CD4-positive, CD25-positive, alpha-beta regulatory T cell (primary cell): ENCODE results near the gene TRIO. TPM values are rescaled to one million over a fixed set of nuclear protein-coding genes. Genes with fewer than 3 reads are reported as not detected.
A peak's percentile ranks its signal among the peaks of the same experiment; 100 is the strongest.

Experiments used
- ATAC-seq, 2 donors: fragments of 150-1000 bp; cut with Tn5 transposase; one replicate each; pipeline ENCODE4 v1.10.0; 2021; ENCODE audit warnings: low read depth in 2 of 2, moderate number of reproducible peaks in 2 of 2, moderate library complexity in 1 of 2
- DNase-seq, 3 donors: peaks; one replicate each; pipeline versions ENCODE4 v3.0.0 to v3.0.0-alpha.2; 2012 to 2022; ENCODE audit warnings: mixed read lengths in 1 of 3
- H3K27ac ChIP-seq: one replicate; pipeline ENCODE4 v1.7.0; 2013; ENCODE audit warnings: mild to moderate bottlenecking, low read length; ENCODE audit not compliant: insufficient read depth, poor library complexity, severe bottlenecking
- H3K27me3 ChIP-seq: one replicate; pipeline ENCODE4 v1.7.0; 2013; ENCODE audit warnings: low read length; ENCODE audit not compliant: control insufficient read depth, insufficient read depth
- H3K36me3 ChIP-seq: one replicate; pipeline ENCODE4 v1.7.0; 2013; ENCODE audit warnings: mild to moderate bottlenecking, low read length, moderate library complexity; ENCODE audit not compliant: control insufficient read depth, insufficient read depth
- H3K4me1 ChIP-seq: 2 replicates; pipeline ENCODE4 v1.7.0; 2013; ENCODE audit warnings: mild to moderate bottlenecking, low read length; ENCODE audit not compliant: insufficient read depth, control insufficient read depth, poor library complexity, severe bottlenecking
- H3K4me3 ChIP-seq: one replicate; pipeline ENCODE4 v1.7.0; 2013; ENCODE audit warnings: low read depth, mild to moderate bottlenecking, low read length, moderate library complexity
- H3K9me3 ChIP-seq, 2 experiments: 1 replicate in 1 of 2; 2 replicates in 1 of 2; pipeline ENCODE4 v1.7.0; 2013; ENCODE audit warnings: low read length in 2 of 2, mild to moderate bottlenecking in 1 of 2, moderate library complexity in 1 of 2; ENCODE audit not compliant: control insufficient read depth in 2 of 2
- H3K27ac Mint-ChIP-seq, 3 donors: one replicate each; pipeline ENCODE4 v1.8.0; 2020 to 2022; ENCODE audit warnings: mild to moderate bottlenecking in 3 of 3, mixed read lengths in 3 of 3, moderate library complexity in 2 of 3
- H3K27me3 Mint-ChIP-seq: one replicate; pipeline ENCODE4 v1.8.0; 2022; ENCODE audit warnings: mild to moderate bottlenecking, mixed read lengths
- H3K36me3 Mint-ChIP-seq: one replicate; pipeline ENCODE4 v1.8.0; 2020; ENCODE audit warnings: mixed read lengths
- H3K4me1 Mint-ChIP-seq, 4 donors: one replicate each; pipeline ENCODE4 v1.8.0; 2020 to 2022; ENCODE audit warnings: mixed read lengths in 4 of 4, mild to moderate bottlenecking in 1 of 4
- H3K4me3 Mint-ChIP-seq, 4 donors: one replicate each; pipeline ENCODE4 v1.8.0; 2020 to 2022; ENCODE audit warnings: mild to moderate bottlenecking in 4 of 4, mixed read lengths in 4 of 4, moderate library complexity in 3 of 4
- H3K9me3 Mint-ChIP-seq, 7 donors: one replicate each; pipeline ENCODE4 v1.8.0; 2020 to 2022; ENCODE audit warnings: mixed read lengths in 7 of 7, mild to moderate bottlenecking in 3 of 7, moderate library complexity in 2 of 7
- polyA plus RNA-seq, 4 donors: library from polyadenylated mRNA; unstranded; fragments of 300-500 nt; fragmentation: Illumina TruSeq; gene quantifications; one replicate each; pipeline ENCODE4 v1.2.3, GENCODE V29; 2021
- total RNA-seq: library from RNA; stranded (reverse); gene quantifications from one replicate; pipeline ENCODE4 v1.2.3, GENCODE V29; 2022

Gene TRIO
- total and polyA plus RNA-seq, 5 donors from 2014 or later = 1.2 to 7.6 (median 1.8) TPM

GRCh38 chr5:14357851-14358250, 214.7 kb downstream of the TRIO start:
- no peak for DNase-seq
- peaks cover 0 to 6% (median 2%) of the 10 kb centered on the region in 4 donors for H3K4me1 Mint-ChIP-seq
- no peaks in the 10 kb centered on the region for H3K9me3 Mint-ChIP-seq
- Histone ChIP-seq H3K36me3 (no peaks in the 10 kb centered on the region), H3K4me1 (no peaks in the 10 kb centered on the region), H3K4me3 (no peak overlapping the region), H3K9me3 (no peaks in the 10 kb centered on the region), H3K27ac (no peak overlapping the region), H3K27me3 (no peaks in the 10 kb centered on the region)
- ATAC-seq = no peak
- H3K36me3 Mint-ChIP-seq = no peaks in the 10 kb centered on the region
- no peak overlapping the region for H3K27ac Mint-ChIP-seq
- H3K4me3 Mint-ChIP-seq = no peak overlapping the region
- H3K27me3 Mint-ChIP-seq = peaks cover 13% of the 10 kb centered on the region

DNA sequence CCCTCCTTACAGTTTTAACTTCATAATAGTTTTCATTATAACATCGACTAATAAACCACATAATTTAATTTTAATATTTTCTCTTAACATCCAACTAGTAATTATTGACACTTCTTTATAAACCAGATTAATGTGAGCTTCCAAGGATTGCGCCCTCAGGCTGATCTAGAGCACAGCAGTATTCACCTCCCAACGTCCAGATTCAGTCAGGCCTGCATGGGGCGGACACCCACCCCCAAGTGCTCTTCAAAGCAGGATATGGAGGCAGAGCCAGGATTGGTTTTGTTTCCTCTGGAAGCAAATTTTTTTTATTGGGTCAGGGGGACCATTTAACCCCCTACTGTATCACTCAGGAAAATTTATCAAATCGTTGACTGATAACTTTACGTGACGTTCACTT, 215.4 kb downstream of the TRIO start:
- no peaks in the 10 kb centered on the region for H3K9me3 Mint-ChIP-seq
- H3K27me3 ChIP-seq = no peaks in the 10 kb centered on the region

GRCh38 chr5:14359069-14360043, 216.2 kb downstream of the TRIO start:
- H3K4me3 ChIP-seq = no peak overlapping the region
- ATAC-seq (no peak), DNase-seq (no peak)

More for the DNA sequence above, 215.4 kb downstream of the TRIO start:
- Histone ChIP-seq H3K4me1 (no peaks in the 10 kb centered on the region), H3K27ac (no peak overlapping the region), H3K36me3 (no peaks in the 10 kb centered on the region), H3K4me3 (no peak overlapping the region), H3K9me3 (no peaks in the 10 kb centered on the region)
- Mint-ChIP-seq H3K27ac (peak overlapping the region in 1 of 3 donors; percentile 79), H3K4me3 (no peak overlapping the region), H3K36me3 (no peaks in the 10 kb centered on the region), H3K4me1 (peaks cover 0 to 6% (median 2%) of the 10 kb centered on the region in 4 donors), H3K27me3 (peaks cover 13% of the 10 kb centered on the region)
- no peak for ATAC-seq
- DNase-seq = no peak

DNA sequence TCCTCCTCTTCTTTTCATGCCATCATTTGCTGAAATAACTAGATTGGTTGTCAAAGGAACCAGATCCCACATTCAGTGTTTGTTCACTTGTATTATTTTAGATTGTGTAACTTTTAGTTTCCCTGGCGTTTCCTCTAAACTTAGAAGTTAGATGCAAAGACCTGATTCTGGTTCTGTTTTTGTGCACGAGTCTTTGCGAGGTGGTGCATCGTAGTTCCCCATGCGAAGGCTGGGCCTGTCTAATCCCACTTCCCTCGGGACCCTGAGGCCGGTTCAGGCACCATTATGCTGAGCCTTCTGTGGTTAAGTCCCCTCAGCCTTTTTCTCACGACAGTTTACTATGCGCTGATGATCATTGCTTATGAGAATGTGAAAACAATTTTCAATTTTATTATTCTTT, 219.3 kb downstream of the TRIO start:
- Mint-ChIP-seq H3K36me3 (no peaks in the 10 kb centered on the region), H3K27ac (no peak overlapping the region), H3K4me3 (no peak overlapping the region), H3K27me3 (peaks cover 4% of the 10 kb centered on the region), H3K4me1 (peaks cover 22 to 33% (median 28%) of the 10 kb centered on the region in 4 donors), H3K9me3 (no peaks in the 10 kb centered on the region)
- ATAC-seq = no peak
- no peak overlapping the region for H3K4me3 ChIP-seq
- H3K4me1 ChIP-seq = peaks cover 28% of the 10 kb centered on the region
- H3K36me3 ChIP-seq = no peaks in the 10 kb centered on the region
- H3K27me3 ChIP-seq = no peaks in the 10 kb centered on the region
- no peak for DNase-seq
- H3K9me3 ChIP-seq = no peaks in the 10 kb centered on the region
- H3K27ac ChIP-seq = no peak overlapping the region

More at GRCh38 chr5:14359069-14360043, 216.2 kb downstream of the TRIO start:
- no peak overlapping the region for H3K27ac Mint-ChIP-seq
- Histone ChIP-seq H3K27ac (no peak overlapping the region), H3K36me3 (no peaks in the 10 kb centered on the region), H3K4me1 (peaks cover 3% of the 10 kb centered on the region), H3K9me3 (no peaks in the 10 kb centered on the region), H3K27me3 (no peaks in the 10 kb centered on the region)
- peaks cover 2 to 8% (median 5%) of the 10 kb centered on the region in 4 donors for H3K4me1 Mint-ChIP-seq
- H3K4me3 Mint-ChIP-seq = no peak overlapping the region
- H3K27me3 Mint-ChIP-seq = peaks cover 12% of the 10 kb centered on the region
- no peaks in the 10 kb centered on the region for H3K9me3 Mint-ChIP-seq
- no peaks in the 10 kb centered on the region for H3K36me3 Mint-ChIP-seq

DNA sequence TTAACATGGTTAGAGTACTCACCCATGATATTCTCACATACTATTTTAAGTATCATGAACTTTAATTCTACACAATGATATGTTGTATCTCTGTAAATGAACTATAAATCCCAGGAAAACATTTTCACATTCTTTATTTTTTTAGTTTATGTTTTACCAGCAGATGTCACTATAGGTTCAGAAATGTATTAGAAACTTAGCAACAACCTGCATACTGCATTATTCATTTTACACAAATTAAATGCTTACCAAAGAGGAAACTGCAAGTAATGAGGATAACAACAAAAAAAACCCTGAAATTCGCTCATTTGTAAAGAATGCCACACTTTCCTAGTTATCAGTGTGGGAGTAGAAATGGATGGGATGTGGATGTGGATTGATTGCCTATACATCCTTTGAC, 221.0 kb downstream of the TRIO start:
- no peaks in the 10 kb centered on the region for H3K9me3 Mint-ChIP-seq
- H3K27ac Mint-ChIP-seq = peak overlapping the region in 1 of 3 donors; percentile 58
- H3K4me3 ChIP-seq = no peak overlapping the region
- peaks cover 4% of the 10 kb centered on the region for H3K27me3 Mint-ChIP-seq
- no peak for ATAC-seq
- no peaks in the 10 kb centered on the region for H3K36me3 Mint-ChIP-seq
- peak overlapping the region in 1 of 4 donors; percentile 24 for H3K4me3 Mint-ChIP-seq
- no peaks in the 10 kb centered on the region for H3K9me3 ChIP-seq
- H3K27me3 ChIP-seq = no peaks in the 10 kb centered on the region
- peaks cover 26 to 40% (median 31%) of the 10 kb centered on the region in 4 donors for H3K4me1 Mint-ChIP-seq
- peak in 2 of 3 donors; percentile 51 to 60 for DNase-seq
- H3K27ac ChIP-seq = no peak overlapping the region
- H3K4me1 ChIP-seq = peaks cover 28% of the 10 kb centered on the region
- no peaks in the 10 kb centered on the region for H3K36me3 ChIP-seq

GRCh38 chr5:14364576-14365472, 221.7 kb downstream of the TRIO start:
- peaks cover 28% of the 10 kb centered on the region for H3K4me1 ChIP-seq
- peak overlapping the region; percentile 34 to 79 (median 58) for H3K27ac Mint-ChIP-seq
- H3K4me1 Mint-ChIP-seq = peaks cover 26 to 40% (median 31%) of the 10 kb centered on the region in 4 donors
- H3K27ac ChIP-seq = no peak overlapping the region
- H3K9me3 ChIP-seq = no peaks in the 10 kb centered on the region
- ATAC-seq (no peak), DNase-seq (peak in 1 of 3 donors; percentile 22)
- peak overlapping the region in 2 of 4 donors; percentile 1 to 75 for H3K4me3 Mint-ChIP-seq
- no peaks in the 10 kb centered on the region for H3K9me3 Mint-ChIP-seq
- H3K36me3 ChIP-seq = no peaks in the 10 kb centered on the region
- H3K27me3 ChIP-seq = no peaks in the 10 kb centered on the region
- H3K36me3 Mint-ChIP-seq = no peaks in the 10 kb centered on the region
- H3K4me3 ChIP-seq = no peak overlapping the region
- H3K27me3 Mint-ChIP-seq = peaks cover 4% of the 10 kb centered on the region

GRCh38 chr5:14365831-14366430, 222.8 kb downstream of the TRIO start:
- ATAC-seq (peak; percentile 92 to 93), DNase-seq (peak in 2 of 3 donors; percentile 52 to 94)
- H3K4me1 ChIP-seq = peaks cover 28% of the 10 kb centered on the region
- Mint-ChIP-seq H3K4me3 (peak overlapping the region in 1 of 4 donors; percentile 14), H3K9me3 (no peaks in the 10 kb centered on the region), H3K4me1 (peaks cover 21 to 40% (median 31%) of the 10 kb centered on the region in 4 donors), H3K36me3 (no peaks in the 10 kb centered on the region), H3K27me3 (peaks cover 4% of the 10 kb centered on the region), H3K27ac (peak overlapping the region; percentile 15 to 81 (median 62))
- H3K9me3 ChIP-seq = no peaks in the 10 kb centered on the region
- no peaks in the 10 kb centered on the region for H3K36me3 ChIP-seq
- peak overlapping the region; percentile 30 for H3K4me3 ChIP-seq
- no peak overlapping the region for H3K27ac ChIP-seq
- H3K27me3 ChIP-seq = no peaks in the 10 kb centered on the region
